HG03159 (cell line): Measurements from ENCODE around the gene GNRHR.
A peak's percentile ranks its signal among the peaks of the same experiment; 100 is the strongest.
"Not testable (repeated sequence)": the region's sequence is repeated elsewhere in the genome, so short reads cannot be mapped to it uniquely, and the experiment has no call there.

ENCODE experiments used
- ATAC-seq: cut with Tn5 transposase; IDR thresholded peaks from one replicate; pipeline ENCODE4 v1.9.1; 2021; ENCODE audit warnings: mild to moderate bottlenecking, moderate library complexity; ENCODE audit not compliant: unreplicated experiment

GNRHR gene

GRCh38 chr4:67730511-67730910 is 23.7 kb downstream of the GNRHR start:
- not testable (repeated sequence) for ATAC-seq

- no peak for ATAC-seq
Observed at GRCh38 chr4:67727124-67727850, 26.9 kb downstream of the GNRHR start.

DNA sequence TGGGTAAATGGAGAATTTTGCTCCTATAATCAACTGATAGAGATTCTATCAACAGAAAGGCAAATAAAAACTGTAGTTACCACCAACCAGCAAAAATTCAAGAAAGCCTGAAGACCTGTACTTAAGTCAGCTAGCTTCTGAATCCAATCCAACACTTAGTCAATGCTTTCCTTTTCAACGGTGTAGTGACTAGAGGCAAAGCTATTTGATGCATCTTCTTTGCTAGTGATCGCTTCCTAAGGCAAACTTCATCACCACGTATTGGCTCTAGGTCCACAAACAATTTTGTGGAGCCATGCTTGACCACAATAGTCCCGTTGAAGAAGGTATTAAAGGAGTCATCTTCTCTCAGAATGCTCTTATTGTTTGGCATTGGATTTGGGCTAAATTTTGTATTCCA is 28.2 kb downstream of the GNRHR start:
- ATAC-seq = no peak

GRCh38 chr4:67725132-67725531 is 29.1 kb downstream of the GNRHR start:
- ATAC-seq = no peak

- no peak for ATAC-seq
Observed at GRCh38 chr4:67723949-67724348, 30.2 kb downstream of the GNRHR start.

- ATAC-seq = no peak
Observed at GRCh38 chr4:67723341-67723740, 30.8 kb downstream of the GNRHR start.

- no peak for ATAC-seq
Observed at GRCh38 chr4:67721770-67722597, 32.2 kb downstream of the GNRHR start.

GRCh38 chr4:67721315-67721769 is 32.8 kb downstream of the GNRHR start:
- ATAC-seq = no peak

DNA sequence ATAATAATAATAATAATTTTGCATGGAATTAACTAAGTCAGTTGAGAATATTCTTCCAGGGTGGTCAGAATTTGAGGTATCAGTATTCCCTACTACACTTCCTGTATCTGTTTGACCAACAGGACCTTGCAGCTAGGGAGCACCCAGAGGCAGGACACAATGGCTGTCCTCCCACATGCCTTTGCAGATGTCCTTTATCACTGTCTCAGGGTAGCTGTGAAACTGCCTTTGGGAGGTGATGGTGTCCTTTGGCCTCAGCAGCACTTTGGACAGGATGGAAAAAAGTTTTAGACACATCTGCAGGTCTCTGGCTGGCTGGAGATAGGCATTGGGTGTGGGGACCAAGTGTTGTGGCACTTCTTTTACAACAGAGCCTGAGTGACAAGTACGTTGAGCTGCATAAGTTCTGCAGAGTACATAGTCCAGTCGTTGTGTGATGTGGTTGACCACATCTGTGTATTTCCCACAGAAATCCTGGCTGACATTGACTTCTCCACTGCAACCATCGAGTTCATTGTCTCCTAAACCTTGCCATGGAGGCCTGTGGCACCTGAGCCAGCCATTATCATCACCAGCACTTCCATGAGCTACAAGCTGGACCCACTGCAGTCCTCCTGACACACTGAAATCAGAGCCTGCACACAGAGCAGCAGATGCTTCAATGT is 34.1 kb downstream of the GNRHR start:
- ATAC-seq = no peak

GRCh38 chr4:67718848-67719247 is 35.3 kb downstream of the GNRHR start:
- ATAC-seq = no peak

DNA sequence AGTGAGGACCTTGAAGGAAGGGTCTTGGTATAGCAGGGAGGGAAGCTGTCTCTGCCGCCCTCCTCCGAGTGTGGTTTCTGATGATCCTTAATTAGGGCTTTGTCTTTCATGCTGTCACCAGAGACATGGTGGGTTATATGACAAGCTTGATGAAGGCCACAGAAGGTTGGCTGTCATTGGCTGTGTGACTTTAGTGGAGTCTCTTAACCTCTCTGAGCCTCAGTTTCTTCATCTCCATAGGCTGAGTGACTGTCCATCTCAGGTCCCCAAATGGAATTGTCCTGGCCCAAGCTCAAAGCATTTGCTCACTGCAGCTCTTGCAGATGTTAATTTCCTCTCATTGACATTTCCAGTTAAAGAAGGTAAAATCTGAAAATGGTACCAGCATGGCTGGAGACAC is 36.6 kb downstream of the GNRHR start:
- no peak for ATAC-seq

GRCh38 chr4:67714955-67715354 is 39.2 kb downstream of the GNRHR start:
- no peak for ATAC-seq

- peak; percentile 45 for ATAC-seq
Observed at GRCh38 chr4:67714248-67714583, 40.0 kb downstream of the GNRHR start.

DNA sequence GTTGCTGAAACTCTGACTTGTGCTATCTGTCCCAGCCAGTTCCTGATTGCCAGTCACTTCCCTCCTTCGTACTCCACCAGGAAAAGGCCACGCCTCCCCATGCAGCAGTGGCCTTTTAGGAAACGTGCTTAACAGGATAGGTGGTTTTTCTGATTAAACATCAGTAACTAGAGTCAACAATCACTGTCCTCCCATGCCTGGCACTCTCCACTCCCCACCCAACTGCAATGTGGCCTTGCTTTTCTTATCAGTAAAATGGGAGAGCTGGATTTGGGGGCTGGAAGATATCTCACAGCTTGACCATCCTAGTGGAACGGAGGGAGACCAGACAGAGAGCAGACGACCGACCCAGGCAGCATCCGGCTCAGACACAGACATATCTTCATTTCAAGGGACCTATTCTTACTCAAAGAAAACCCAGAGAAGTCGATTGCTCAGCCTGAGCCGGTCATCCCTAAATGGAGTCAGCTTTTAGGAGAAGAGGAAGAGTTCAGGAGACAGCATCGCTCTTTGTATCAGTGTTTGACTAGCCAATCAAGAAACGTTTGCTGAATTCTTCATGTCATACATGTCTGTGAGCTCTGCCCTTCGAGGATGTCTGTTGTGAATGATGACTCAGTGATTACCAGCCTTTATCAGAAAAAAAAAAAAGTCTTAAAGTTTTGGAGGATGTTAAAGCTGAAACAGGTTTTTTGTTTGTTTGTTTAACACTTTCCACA is 40.5 kb downstream of the GNRHR start:
- ATAC-seq = no peak

- ATAC-seq = no peak
Observed at GRCh38 chr4:67712650-67713528, 41.3 kb downstream of the GNRHR start.

GRCh38 chr4:67712000-67712625 is 42.1 kb downstream of the GNRHR start:
- ATAC-seq = no peak

- ATAC-seq = not testable (repeated sequence)
Observed at GRCh38 chr4:67706682-67707081, 47.5 kb downstream of the GNRHR start.

DNA sequence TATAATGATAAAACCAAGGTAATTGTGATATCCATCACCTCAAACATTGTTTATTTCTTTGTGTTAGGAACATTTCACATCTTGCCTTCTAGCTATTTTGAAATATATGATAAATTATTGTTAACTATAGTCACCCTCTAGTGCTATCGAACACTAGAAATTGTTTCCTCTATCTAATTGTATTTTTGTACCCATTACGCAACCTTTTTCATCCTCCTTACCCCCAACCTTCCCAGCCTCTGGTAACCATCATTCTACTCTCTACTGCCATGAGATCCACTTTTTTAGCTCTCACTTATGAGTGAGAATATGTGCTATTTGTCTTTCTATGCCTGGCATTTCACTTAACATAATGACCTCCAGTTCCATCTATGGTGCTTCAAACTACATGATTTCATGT is 49.3 kb downstream of the GNRHR start:
- ATAC-seq = no peak

GRCh38 chr4:67702166-67702565 is 52.0 kb downstream of the GNRHR start:
- ATAC-seq = no peak

- no peak for ATAC-seq
Observed at GRCh38 chr4:67701517-67701850, 52.7 kb downstream of the GNRHR start.
